ENCODE measurements around the gene NUP93.

DNA sequence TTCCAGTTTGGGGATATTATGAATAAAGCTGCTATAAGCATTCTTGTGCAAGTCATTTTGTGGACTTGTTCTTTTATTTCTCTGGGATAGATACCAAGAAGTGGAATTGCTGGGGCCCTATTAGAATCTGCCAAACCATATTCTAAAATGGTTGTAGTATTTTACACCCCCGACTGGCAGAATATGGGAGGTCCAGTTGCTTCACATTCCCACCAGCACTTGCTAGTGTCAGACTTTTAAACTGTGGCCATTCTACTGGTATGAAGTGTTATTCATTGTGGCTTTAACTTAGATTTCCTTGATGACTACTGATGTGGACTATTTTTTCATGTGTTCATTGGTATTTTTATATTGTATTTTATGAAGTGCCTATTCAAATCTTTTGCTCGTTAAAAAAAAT lies 18.1 kb upstream of the NUP93 start:
- TF ChIP-seq, protein P1, sequence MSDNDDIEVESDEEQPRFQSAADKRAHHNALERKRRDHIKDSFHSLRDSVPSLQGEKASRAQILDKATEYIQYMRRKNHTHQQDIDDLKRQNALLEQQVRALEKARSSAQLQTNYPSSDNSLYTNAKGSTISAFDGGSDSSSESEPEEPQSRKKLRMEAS (CRISPR knock-in tag; IDR thresholded peaks at IDR 0.05) = no peak
- TF ChIP-seq GATA2 (CRISPR knock-in tag; IDR thresholded peaks at IDR 0.05) (no peak), ARNT (IDR thresholded peaks at IDR 0.05) (no peak), MTA1 (IDR thresholded peaks at IDR 0.05; ENCODE audit: borderline replicate concordance) (no peak), EP300 (IDR thresholded peaks at IDR 0.05; ENCODE audit: low read length) (no peak), YY1 (IDR thresholded peaks at IDR 0.05; ENCODE audit: borderline replicate concordance in 1 of 3, control insufficient read depth in 1 of 3, extremely low read depth in 1 of 3, insufficient read depth in 3 of 3, insufficient read length in 1 of 3, insufficient replicate concordance in 2 of 3, low read depth in 1 of 3, low read length in 2 of 3) (no peak), SIX5 (IDR thresholded peaks at IDR 0.05; ENCODE audit: borderline replicate concordance in 1 of 2, insufficient read depth in 1 of 2, low read depth in 1 of 2, low read length in 2 of 2) (no peak), TEAD2 (tag; IDR thresholded peaks at IDR 0.05) (no peak), ZBTB1 (CRISPR knock-in tag; IDR thresholded peaks at IDR 0.05; ENCODE audit: borderline replicate concordance, low read depth) (no peak)
- TF ChIP-seq, protein P2, sequence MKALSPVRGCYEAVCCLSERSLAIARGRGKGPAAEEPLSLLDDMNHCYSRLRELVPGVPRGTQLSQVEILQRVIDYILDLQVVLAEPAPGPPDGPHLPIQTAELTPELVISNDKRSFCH (CRISPR knock-in tag; IDR thresholded peaks at IDR 0.05) = no peak
- TF ChIP-seq, protein P2 (tag; IDR thresholded peaks at IDR 0.05) = no peak
- TF ChIP-seq, protein P3, sequence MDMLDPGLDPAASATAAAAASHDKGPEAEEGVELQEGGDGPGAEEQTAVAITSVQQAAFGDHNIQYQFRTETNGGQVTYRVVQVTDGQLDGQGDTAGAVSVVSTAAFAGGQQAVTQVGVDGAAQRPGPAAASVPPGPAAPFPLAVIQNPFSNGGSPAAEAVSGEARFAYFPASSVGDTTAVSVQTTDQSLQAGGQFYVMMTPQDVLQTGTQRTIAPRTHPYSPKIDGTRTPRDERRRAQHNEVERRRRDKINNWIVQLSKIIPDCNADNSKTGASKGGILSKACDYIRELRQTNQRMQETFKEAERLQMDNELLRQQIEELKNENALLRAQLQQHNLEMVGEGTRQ (CRISPR knock-in tag; IDR thresholded peaks at IDR 0.05) = no peak
- TF ChIP-seq, protein P4, sequence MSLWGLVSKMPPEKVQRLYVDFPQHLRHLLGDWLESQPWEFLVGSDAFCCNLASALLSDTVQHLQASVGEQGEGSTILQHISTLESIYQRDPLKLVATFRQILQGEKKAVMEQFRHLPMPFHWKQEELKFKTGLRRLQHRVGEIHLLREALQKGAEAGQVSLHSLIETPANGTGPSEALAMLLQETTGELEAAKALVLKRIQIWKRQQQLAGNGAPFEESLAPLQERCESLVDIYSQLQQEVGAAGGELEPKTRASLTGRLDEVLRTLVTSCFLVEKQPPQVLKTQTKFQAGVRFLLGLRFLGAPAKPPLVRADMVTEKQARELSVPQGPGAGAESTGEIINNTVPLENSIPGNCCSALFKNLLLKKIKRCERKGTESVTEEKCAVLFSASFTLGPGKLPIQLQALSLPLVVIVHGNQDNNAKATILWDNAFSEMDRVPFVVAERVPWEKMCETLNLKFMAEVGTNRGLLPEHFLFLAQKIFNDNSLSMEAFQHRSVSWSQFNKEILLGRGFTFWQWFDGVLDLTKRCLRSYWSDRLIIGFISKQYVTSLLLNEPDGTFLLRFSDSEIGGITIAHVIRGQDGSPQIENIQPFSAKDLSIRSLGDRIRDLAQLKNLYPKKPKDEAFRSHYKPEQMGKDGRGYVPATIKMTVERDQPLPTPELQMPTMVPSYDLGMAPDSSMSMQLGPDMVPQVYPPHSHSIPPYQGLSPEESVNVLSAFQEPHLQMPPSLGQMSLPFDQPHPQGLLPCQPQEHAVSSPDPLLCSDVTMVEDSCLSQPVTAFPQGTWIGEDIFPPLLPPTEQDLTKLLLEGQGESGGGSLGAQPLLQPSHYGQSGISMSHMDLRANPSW (CRISPR knock-in tag; IDR thresholded peaks at IDR 0.05) = no peak

Measured in K562 (cell line).